ENCODE data around the gene PITRM1. TPM values are rescaled to one million over a fixed set of nuclear protein-coding genes. Genes with fewer than 3 reads are reported as not detected.

The PITRM1 gene
- polyA plus RNA-seq, 12 donors, result 41.3 to 68.1 (median 58.8) TPM; not detected in 1

- DNase-seq, result no peak
Measured at GRCh38 chr10:3142146-3142875, 30.3 kb downstream of the PITRM1 start.

- DNase-seq, result no peak
Measured at GRCh38 chr10:3141351-3142005, 31.1 kb downstream of the PITRM1 start.

- DNase-seq, result no peak
Measured at GRCh38 chr10:3140280-3140679, 32.3 kb downstream of the PITRM1 start.

- DNase-seq, result no peak
Measured at GRCh38 chr10:3139216-3139910, 33.2 kb downstream of the PITRM1 start.

- no peak for DNase-seq
Measured at GRCh38 chr10:3137958-3138726, 34.4 kb downstream of the PITRM1 start.

GRCh38 chr10:3136763-3137611, 35.6 kb downstream of the PITRM1 start:
- DNase-seq, result peak; percentile 90

GRCh38 chr10:3136336-3136735, 36.2 kb downstream of the PITRM1 start:
- DNase-seq, result peak; percentile 79

- DNase-seq, result no peak
Measured at GRCh38 chr10:3135006-3135405, 37.6 kb downstream of the PITRM1 start.

- DNase-seq, result no peak
Measured at GRCh38 chr10:3133948-3134347, 38.6 kb downstream of the PITRM1 start.

GRCh38 chr10:3132036-3133025, 40.3 kb downstream of the PITRM1 start:
- no peak for DNase-seq

- no peak for DNase-seq
Measured at GRCh38 chr10:3131098-3131497, 41.5 kb downstream of the PITRM1 start.

- no peak for DNase-seq
Measured at GRCh38 chr10:3129581-3130340, 42.8 kb downstream of the PITRM1 start.

- DNase-seq, result no peak
Measured at GRCh38 chr10:3128379-3129130, 44.0 kb downstream of the PITRM1 start.

GRCh38 chr10:3127921-3128320, 44.7 kb downstream of the PITRM1 start:
- DNase-seq, result no peak

- DNase-seq, result no peak
Measured at GRCh38 chr10:3126741-3127346, 45.7 kb downstream of the PITRM1 start.

- no peak for DNase-seq
Measured at GRCh38 chr10:3126249-3126648, 46.3 kb downstream of the PITRM1 start.

GRCh38 chr10:3125527-3126170, 46.9 kb downstream of the PITRM1 start:
- DNase-seq, result no peak

All from muscle of arm (tissue), 12 donors.